ENCODE measurements around the gene PRKAR1B.
"Not testable (repeated sequence)": the region's sequence is repeated elsewhere in the genome, so short reads cannot be mapped to it uniquely, and the experiment has no call there.

PRKAR1B gene

DNA sequence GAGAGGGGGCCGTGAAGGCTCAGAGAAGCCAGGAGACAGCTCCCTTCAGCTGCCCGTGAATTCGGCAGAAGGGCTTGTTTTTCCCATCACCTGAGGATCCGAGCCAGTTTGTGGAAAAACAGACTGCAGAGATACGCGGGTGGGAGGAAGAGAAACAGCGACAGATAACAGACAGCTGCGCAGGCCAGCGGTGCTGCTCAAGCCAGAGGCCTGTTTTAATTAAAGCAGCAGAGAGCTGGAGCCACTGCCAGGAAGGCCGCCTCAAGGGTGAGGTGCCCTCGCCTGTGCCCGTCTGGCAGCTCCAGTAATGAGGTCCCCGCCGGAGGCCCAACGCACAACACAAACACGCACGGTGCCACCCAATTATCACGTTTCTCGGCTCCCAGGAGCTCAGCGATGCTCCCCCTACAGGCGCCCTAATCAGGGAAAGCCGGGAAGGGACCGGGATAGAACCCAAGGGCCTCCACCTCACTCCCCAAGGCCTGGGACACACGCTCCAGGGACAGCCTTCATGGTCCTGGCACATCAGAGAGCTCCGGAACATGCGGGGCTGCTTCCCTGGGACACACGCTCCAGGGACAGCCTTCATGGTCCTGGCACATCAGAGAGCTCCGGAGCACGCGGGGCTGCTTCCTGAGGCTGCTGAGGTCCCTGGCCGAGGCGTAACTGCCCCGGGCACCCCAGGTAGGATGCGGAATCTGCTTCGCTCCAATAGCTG, 61.2 kb downstream of the PRKAR1B start:
- no peak for DNase-seq

DNA sequence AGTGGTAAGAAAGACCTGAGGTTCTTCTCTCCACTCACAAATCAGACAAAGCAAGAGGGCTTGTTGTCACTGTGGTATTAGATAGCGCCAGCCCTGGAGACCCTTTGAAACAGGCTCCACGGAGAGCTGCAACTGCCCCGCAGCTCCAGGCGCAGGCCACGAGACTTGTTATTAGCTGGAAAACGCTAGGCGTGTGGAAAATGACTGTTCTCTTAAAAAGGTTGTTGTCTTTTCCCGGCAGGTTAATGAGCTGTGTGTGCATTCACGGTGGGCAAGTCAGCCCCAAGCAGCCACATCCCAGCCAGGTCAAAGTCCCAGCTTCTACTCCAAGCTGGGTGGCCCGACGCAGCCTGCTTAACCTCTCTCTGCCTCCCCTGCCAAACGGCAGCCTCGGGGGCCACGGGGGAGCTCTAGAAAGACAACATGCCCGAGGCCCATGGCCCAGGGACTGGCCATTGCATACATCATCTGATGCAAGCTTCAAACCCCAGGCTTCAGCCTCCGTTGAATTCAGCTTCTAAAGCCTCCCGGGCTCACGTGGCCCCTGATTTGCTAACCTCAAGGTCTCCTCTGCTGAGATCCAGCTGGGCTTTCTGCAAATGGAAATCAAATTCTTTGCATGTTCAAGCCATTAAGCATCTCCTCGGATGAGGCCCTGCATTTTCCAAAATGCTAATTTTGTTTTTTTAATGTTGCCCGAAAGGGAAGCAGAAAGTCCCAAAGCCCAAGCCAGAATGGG, 61.9 kb downstream of the PRKAR1B start:
- DNase-seq = no peak

DNA sequence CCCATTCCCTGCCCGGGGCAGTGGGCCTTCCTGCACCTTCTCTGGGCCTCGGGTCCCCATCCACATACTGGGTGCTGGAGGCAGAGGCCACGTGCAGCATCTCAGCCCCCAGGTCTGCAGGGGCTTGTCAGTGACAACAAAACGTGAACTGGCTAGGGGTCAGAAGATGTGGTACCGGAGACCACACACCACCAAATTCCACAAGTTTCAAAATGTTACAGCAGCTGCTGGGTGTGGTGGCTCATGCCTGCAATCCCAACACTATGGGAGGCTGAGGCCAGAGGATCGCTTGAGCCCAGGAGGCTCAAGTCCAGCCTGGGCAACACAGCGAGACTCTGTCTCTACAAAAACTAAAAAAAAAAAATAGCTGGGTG, 62.7 kb downstream of the PRKAR1B start:
- DNase-seq = no peak

DNA sequence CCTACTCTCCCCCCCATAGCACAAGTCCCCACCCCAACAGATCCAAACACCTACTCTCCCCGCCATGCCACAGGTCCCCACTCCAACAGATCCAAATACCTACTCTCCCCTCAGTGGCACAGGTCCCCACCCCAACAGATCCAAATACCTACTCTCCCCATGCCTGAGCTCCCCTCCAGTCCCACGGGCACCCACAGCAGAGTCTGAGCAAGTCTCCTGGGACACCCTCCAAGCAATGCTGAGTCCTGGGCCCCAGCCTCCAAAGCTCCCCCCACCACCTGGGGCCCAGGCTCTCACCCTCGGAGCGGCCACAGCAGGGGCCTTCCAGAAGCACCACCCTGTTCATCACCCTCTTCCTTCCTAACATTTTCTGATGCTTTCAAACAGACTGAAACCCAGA, 64.5 kb downstream of the PRKAR1B start:
- DNase-seq = no peak

DNA sequence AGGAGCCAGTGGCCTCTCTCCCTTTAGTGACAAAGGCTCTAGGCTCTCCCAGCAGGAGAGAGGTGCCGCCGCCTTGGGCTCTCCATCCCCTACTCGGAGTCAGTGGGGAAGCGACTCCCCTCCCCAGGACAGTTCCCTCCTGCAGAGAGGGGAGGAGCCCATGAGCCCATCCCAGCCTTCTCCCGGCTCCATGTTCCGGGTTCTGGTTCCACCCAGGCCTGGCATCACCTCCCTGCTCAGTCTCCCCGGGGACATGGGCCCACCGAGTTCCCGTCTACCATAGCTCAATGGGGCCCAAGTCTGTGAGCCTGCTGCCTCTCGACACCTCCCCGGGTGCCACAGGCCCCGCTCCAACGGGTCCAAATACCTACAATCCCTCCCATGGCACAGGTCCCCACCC, 67.1 kb downstream of the PRKAR1B start:
- no peak for DNase-seq

DNA sequence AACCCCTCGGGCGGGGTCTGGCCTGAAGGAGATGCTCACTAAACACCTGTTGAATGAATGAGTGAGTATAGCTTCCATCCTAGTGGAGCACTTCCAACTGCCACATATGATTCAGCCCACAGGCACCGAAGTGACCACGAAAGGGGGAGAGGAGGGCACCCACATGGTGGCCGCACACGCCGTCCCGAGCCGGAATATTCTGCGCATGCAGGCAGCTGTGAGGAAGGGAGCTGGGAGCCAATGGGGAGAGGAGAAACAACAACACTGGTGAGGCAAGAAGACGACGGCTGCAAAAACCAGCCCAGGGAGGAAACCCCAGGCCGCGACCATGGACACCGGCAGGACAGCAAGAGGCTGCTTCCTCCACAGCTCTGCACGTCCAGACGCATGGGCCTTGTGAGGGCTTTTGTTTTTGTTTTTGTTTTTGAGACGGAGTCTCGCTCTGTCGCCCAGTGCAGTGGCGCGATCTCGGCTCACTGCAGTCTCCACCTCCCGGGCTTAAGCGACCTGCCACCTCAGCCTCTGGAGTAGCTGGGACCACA, 67.7 kb downstream of the PRKAR1B start:
- no peak for DNase-seq

DNA sequence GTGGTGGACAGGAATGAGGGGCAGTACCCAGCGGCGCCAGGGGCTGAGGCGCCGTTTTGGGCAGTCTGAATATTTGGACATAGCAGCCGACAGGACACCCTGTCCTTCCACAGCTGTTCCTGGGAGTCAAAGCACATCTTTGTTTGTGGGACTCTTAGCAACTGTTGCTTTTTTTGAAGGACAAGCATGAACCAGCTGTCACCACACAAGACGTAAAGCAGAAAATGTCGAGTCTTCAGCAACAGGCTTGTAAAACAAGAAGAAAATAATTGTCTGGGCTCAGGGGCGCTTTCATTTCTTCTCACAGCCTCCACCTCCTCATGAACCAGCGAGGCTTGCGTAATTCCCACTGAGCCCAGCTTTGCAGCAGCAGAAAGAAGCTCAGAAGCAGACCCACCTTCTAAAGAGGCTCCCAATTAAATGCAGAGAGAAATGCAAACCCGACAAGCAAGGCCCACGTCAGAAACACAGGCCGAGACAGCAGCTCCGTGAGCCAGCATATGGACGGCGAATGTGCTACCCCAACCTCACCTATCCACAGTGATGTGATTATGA, 69.4 kb downstream of the PRKAR1B start:
- DNase-seq = no peak

DNA sequence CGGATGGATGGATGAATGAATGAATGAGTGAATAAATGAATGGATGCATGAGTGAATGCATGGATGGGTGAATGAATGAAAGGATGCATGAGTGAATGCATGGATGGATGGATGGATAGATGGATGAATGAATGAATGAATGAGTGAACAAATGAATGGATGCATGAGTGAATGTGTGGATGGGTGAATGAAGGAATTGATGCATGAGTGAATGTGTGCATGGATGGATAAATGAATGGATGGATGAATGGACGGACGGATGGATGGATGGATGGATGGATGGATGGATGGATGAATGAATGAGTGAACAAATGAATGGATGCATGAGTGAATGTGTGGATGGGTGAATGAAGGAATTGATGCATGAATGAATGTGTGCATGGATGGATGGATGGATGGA, 70.1 kb downstream of the PRKAR1B start:
- not testable (repeated sequence) for DNase-seq

DNA sequence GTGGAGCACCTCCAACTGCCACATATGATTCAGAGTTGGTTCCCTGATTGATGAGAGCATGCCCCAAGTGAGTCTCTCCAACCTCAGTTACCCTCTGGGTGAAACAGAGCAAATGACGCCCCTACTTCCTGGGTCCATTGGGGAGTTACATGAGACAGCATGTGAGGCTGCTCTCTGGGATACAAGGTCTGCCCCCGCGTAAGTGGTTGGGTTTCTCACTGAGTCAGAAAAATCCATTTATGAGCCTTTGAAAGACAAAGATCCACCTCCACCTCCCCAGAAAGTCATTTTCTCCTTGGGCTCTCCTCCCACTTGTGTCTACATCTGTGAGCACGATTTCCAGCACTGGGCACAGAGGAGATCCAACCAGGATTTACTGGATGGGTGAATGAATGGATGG, 71.3 kb downstream of the PRKAR1B start:
- no peak for DNase-seq

DNA sequence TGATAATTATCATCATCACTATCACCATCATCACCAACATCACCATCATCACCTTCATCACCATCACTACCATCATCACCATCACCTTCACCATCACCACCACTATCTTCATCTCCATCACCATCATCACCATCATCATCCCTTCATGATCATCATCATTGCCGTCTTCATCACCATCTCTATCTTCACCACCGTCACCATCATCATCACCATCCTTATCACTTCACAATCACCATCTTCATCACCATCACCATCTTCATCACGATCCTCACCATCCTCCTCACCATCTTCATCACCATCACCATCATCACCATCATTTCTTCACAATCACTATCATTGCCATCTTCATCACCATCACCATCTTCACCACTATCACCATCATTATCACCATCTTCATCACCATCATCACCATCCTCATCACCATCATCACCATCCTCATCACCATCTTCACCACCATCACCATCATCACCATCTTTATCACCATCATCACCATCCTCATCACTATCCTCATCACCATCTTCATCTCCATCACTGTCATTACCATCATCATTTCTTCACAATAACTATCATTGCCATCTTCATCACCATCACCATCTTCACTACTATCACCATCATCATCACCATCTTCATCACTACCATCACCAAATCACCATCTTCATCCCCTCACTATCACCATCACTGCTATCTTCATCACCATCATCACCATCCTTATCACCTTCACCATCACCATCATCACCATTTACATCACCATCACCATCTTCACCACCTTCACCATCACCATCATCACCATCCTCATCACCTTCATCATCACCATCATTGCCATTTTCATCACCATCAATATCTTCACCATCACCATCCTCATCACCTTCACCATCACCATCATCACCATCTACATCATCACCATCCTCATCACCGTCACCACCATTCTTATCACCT, 73.0 kb downstream of the PRKAR1B start:
- DNase-seq = no peak

DNA sequence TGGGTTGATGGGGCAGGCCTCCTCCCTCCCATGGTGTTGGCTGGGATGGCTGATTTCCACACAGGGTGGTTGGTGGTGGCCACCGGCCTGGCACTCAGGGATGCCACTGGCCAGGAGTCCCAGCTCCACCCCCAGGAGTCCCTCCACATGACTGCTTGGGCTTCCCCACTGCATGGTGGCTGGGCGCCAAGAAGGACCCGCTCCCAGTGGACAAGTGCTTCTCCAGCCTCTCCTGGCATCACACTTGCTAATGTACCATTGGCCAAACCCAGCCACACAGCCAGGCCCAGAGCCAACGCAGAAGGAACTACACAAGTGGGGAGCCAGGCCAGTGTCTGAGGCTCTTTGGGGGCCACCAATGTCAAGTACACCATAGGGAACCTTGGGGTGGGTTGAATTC, 74.2 kb downstream of the PRKAR1B start:
- DNase-seq = no peak

DNA sequence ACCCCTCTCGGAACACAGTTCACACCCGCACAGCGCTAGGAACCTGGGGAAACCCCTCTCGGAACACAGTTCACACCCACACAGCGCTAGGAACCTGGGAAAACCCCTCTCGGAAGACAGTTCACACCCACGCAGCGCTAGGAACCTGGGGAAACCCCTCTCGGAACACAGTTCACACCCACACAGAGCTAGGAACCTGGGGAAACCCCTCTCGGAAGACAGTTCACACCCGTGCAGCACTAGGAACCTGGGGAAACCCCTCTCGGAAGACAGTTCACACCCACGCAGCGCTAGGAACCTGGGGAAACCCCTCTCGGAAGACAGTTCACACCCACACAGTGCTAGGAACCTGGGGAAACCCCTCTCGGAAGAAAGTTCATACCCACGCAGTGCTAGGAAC, 74.9 kb downstream of the PRKAR1B start:
- not testable (repeated sequence) for DNase-seq

DNA sequence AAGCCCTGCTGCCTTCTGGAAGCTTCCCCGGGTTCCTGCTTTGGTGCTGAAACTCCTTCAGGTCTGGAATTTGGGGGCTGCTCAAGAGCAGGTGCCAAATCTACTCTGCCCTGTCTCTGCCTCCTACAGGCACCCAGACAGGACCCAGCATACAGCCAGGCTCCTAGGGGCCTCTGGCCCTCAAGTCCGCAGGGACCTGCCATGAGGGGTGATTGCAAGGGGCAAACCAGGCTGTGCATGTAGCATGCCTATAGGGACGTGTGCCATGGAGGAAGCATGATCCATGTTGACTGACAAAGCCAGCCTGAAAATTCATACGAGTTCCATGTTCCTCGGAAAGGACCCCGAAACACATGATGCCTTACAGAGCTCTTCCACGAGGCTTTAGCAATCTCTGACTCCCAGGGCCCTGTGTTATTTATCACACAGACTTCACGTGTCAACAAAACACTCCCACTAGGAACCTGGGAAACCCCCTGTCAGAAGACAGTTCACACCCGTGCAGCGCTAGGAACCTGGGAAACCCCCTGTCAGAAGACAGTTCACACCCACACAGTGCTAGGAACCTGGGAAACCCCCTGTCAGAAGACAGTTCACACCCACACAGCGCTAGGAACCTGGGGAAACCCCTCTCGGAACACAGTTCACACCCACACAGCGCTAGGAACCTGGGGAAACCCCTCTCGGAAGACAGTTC, 75.9 kb downstream of the PRKAR1B start:
- no peak for DNase-seq

DNA sequence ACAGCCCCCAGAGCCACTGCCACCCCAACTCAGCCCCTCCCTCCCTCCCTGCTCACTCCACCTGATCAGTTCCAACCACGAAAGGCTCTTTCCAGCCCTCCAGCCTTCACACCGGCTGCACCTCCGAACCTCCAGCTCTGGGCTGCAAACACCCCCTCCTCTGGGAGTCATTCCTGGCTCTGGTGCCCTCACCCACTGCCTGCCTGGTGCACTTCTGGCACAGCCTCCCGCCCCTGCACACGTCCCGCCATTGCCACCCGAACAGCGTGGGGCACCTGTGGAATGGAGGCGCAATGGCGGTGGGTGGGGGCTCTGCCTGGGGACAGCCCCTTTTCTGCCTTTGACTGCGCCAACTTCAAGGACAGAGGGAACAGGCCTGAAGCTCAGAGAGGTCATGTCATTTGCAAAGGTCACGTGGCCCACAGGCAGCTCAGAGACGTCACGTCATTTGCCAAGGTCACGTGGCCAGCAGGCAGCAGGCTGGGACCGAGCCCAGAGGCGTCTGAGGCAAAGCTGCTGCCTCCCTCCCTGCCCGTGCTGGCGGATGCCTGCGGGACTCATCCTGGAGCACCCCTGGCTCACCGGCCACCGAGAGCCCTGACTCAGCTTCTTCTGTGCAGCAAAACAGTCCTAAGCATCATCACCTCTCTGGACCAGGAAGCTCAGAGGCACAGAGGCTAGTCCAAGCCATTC, 76.6 kb downstream of the PRKAR1B start:
- no peak for DNase-seq

DNA sequence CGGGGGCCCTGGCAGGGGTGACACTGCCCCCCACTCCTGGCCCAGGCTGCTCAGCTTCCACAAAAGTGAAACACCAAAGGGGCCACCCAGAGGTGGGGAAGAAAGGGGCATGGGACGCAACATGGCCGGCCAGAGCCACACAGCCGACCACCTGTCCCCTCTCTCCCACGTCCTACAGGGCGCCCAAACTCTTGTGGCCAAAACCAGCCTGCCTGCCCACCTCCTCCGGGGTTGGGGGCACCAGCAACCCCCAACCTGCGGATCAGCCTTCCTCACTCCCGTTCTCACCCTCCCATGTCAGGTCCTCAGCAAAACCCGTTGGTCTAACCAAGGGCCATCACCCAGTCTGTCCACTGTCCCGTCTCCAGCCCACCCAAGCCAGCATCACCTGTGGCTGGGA, 80.1 kb downstream of the PRKAR1B start:
- DNase-seq = no peak

DNA sequence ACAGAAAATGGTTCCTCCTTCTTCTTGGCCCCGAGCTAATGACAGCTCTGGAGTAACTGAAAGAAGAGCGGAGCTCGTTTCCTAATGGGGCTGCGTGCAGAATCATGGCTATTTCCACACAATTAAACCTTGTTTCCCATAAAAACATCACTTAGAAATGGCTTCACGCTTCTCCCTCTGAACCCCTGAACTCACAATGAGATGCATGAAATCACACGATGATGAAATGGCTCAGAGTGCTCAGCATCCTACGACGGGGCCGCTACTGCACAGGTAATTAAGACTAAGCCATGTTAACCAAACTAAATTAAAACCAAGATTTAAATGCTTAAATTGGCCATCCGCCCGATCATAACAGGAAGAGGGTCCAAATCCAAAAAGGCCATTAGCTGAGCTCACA, 80.6 kb downstream of the PRKAR1B start:
- DNase-seq = no peak

DNA sequence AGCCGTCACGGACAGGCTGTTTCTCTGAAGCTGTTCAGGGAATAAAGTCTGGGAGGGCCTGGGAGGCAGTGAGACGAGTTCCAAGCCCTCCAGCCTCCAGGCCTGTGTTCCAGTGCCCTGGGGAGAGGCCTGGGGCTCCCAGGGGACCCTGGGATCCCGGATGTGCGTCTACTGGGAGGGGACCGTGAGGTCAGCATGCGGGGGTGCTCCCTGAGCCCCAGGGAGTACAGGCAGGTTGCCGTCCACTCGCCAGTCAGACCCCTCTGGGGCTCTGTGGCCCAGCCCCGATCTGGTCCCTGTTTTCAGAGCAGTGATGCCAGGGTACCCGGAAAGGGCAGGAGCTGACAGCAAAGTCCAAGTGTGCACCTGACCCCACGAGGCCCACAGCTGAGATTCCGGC, 81.5 kb downstream of the PRKAR1B start:
- DNase-seq = no peak

DNA sequence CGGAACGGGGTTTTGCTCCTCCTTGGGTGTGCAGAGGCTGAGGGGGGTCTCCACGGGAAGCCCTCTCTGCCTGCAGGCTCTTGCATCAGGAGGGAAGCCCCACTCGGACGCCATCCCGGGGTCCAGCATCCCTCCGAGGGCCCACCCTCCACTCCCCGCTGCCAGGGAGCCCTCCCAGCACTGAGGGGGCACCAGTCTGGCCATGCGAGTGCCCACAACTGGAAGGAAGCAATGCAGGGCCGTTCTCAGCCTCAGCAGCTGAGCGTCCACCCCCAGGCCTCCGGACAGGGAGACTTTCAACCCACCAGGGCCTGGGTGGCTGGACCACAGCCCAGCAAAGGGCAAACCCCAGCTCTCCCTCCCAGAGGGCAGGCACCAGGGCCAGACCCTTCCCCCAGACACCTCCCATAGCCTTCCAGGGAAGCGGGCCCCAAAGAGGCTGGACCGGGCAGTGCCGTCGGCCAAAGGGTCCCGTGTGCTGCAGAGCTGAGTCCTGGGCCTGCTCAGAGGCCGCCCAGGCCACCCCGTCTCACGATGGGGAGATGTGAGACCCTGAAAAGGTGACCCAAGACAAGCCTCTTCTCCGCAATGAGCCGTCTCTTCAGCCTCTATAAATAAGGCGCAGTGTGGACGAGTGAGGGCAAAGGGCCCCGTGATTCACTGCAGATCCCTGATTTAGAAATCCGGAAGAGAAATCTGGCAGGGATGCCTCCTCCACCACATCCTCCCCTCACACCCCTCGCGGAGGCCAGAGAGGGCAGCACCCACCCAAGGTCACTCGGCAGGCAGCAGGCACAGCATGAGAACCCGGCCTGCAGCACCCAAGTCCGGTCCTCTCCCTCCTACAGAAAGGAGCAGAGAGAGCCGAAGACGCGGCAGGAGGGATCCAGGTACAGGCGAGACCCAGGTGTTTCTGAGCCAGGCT, 82.4 kb downstream of the PRKAR1B start:
- no peak for DNase-seq

DNA sequence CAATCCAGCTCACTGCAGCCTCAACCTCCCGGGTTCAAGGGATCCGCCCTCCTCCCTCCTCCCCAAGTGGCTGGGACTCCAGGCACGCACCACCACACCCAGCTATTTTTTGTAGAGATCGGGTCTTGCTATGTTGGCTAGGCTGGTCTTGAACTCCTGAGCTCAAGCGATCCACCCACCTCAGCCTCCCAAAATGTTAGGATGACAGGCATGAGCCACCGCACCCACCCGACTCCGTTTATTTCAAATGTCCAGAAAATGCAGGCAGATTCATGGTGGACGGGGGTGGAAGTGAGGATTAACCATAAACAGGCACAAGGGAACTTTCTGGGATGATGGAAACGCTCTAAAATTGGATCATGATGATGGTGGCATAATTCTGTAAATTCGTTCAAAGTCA, 85.1 kb downstream of the PRKAR1B start:
- no peak for DNase-seq

DNA sequence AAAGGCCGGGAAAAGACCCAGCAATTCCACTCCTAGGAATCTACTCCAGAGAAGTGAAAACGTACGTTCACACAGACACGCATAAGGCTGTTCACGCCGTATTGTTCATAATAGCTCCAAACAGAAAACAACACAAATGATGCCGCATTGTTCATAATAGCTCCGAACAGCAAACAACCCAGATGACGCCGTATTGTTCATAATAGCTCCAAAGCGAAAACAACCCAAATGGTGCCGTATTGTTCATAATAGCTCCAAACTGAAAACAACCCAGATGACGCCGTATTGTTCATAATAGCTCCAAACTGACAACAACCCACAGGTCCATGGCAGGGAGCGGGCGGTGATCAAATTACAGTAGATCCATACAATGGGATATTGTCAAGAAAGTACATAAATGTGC, 85.8 kb downstream of the PRKAR1B start:
- no peak for DNase-seq

Measured in CD4-positive, alpha-beta T cell treated with Interleukin-6 for 4 hours (primary cell).